ENCODE results near the gene NTRK3. TPM values are rescaled to one million over a fixed set of nuclear protein-coding genes. Genes with fewer than 3 reads are reported as not detected.
"Not testable (repeated sequence)": the region's sequence is repeated elsewhere in the genome, so short reads cannot be mapped to it uniquely, and the experiment has no call there.

Gene NTRK3
- total RNA-seq, 1 experiment from 2014 or later: 1.3 TPM

- DNase-seq (ENCODE audit: low read depth): not testable (repeated sequence)
Observed at GRCh38 chr15:88033421-88033820, 223.1 kb downstream of the NTRK3 start.

- peak; percentile 65 for DNase-seq (ENCODE audit: low read depth)
Observed at GRCh38 chr15:88032787-88033186, 223.8 kb downstream of the NTRK3 start.

- DNase-seq (ENCODE audit: low read depth): peak; percentile 44
Observed at GRCh38 chr15:88031461-88031860, 225.1 kb downstream of the NTRK3 start.

GRCh38 chr15:88029696-88030095 is 226.8 kb downstream of the NTRK3 start:
- peak; percentile 60 for DNase-seq (ENCODE audit: low read depth)

GRCh38 chr15:88028024-88028423 is 228.5 kb downstream of the NTRK3 start:
- DNase-seq (ENCODE audit: low read depth): no peak

GRCh38 chr15:88023914-88024313 is 232.6 kb downstream of the NTRK3 start:
- no peak for DNase-seq (ENCODE audit: low read depth)

DNA sequence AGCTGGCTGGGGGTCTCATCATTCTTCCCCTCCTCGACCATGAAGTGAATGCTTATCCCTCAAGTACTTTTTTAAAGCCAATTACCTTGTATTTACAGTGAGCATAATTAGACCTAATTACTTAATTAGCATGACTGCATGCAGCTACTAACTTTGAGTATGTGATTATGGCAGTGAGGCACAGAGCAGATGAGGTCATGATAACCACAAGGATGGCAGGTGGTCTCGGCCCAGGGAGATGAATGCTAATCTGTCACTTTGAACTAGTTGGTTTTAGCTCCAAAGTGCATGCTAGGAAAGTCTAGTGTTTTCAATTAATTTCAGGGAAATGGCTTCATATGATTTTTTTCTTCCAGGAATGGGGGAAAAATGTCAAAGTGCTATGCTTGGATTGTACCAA is 233.8 kb downstream of the NTRK3 start:
- DNase-seq (ENCODE audit: low read depth): no peak

- DNase-seq (ENCODE audit: low read depth): peak; percentile 28
Observed at GRCh38 chr15:88021601-88022000, 234.9 kb downstream of the NTRK3 start.

DNA sequence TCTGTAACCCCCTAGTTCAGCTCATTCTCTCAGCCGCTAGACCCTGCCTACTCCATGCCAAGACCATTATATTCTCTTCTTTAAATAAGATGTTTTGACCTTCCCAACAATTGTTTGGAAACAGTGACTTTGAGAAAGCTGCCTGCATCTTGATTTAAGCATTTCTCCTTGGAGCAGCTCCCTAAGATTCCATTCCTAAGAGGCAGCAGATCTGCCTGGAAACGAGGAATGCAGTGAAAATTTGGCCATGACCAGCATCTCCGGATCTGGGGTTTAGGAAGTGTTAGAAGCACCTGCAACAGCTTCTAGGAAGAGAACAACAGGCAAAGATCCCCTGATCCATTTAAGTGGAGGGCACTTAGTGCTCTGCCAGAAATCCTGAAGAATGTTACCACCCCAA is 235.7 kb downstream of the NTRK3 start:
- DNase-seq (ENCODE audit: low read depth): no peak

- DNase-seq (ENCODE audit: low read depth): no peak
Observed at GRCh38 chr15:88019656-88020055, 236.9 kb downstream of the NTRK3 start.

GRCh38 chr15:88018869-88019641 is 237.5 kb downstream of the NTRK3 start:
- peak; percentile 38 for DNase-seq (ENCODE audit: low read depth)

DNA sequence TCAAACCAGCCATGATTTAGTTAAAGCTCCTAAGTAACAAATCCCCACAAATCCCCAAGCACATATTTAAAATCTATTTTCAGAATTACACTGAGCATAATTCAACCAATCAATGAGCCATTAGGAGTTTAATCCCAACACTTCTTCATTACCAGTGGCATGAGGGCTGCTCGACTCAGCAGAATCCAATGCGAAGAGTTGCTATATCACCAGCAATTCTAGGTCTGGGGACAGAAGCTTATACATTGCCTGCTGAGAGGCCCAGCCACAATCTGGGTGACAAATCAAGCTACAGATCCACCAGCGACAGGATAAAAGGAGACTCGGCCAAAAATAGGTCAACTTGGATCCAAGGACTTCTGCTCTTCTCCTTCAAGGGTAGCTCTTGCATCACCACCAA is 238.8 kb downstream of the NTRK3 start:
- DNase-seq (ENCODE audit: low read depth): no peak

GRCh38 chr15:88016406-88016805 is 240.1 kb downstream of the NTRK3 start:
- DNase-seq (ENCODE audit: low read depth): no peak

- DNase-seq (ENCODE audit: low read depth): peak; percentile 14
Observed at GRCh38 chr15:88015228-88015860, 241.2 kb downstream of the NTRK3 start.

DNA sequence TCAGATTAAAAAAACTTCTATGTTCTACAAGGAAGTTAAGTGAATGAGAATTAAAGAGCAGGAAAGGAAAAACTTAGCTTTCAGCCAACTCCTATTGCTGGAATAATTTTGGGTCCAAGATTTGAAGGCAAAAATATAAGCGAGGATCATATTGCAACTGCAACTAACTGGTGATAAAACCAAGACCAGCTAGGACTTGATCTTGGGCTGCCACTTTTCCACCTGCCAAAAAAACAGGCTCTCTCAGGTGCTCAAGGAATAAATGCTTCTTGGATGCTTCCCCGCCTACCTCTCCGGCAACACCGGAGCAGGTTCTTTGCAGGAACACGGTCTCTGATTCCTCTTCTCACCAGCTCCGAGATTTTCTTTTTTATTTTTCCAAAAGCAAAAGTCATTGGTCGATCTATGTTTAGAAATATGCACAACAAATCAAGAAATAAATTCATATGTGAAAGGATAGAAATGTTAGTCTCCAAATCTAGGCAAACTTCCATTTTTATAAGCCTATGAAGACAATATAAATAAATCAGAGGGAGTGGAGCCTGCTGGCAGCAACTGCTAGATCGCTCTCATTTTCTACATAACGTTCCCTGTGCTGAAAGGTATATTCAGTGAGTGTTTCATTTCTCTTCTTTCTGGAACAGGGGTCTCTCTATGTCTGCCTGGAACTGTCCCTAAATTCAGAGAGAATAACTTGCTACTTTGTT is 241.9 kb downstream of the NTRK3 start:
- DNase-seq (ENCODE audit: low read depth): no peak

DNA sequence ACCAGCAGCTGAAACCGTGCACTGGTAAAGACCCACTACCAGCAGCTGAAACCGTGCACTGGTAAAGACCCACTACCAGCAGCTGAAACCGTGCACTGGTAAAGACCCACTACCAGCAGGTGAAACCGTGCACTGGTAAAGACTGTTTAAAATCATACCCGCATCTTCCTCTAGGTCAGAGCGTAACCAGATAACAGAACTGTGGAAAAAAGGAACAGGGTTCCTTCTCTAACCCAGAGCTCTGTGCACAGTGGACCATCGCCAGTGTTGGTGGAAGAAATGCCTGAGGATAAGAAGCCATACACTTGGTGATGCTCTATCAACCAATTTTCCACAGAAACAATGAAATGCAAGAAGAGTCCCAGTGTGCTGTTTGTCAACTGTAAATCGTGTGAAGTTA is 243.4 kb downstream of the NTRK3 start:
- DNase-seq (ENCODE audit: low read depth): no peak

GRCh38 chr15:88012688-88013087 is 243.9 kb downstream of the NTRK3 start:
- DNase-seq (ENCODE audit: low read depth): no peak

GRCh38 chr15:88012233-88012632 is 244.3 kb downstream of the NTRK3 start:
- DNase-seq (ENCODE audit: low read depth): no peak

DNA sequence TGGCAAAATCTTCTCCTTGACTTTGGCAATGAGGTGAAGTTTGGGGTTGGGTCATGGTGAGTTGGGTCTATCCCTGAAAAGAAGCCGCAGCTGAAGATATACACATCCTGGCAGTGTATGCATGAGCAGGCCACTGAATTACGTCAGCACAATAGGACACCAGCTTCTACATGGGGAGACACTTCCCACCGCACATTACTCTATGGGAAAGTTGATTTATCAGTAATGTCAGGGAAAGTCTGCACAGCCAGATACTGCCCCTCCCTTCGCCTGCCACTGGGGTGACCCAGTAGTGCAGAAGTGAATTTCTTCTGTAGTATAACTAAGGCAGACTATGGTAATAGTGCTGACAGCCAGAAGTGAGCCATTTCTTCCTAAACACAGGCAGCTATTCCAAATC is 245.0 kb downstream of the NTRK3 start:
- DNase-seq (ENCODE audit: low read depth): no peak

DNA sequence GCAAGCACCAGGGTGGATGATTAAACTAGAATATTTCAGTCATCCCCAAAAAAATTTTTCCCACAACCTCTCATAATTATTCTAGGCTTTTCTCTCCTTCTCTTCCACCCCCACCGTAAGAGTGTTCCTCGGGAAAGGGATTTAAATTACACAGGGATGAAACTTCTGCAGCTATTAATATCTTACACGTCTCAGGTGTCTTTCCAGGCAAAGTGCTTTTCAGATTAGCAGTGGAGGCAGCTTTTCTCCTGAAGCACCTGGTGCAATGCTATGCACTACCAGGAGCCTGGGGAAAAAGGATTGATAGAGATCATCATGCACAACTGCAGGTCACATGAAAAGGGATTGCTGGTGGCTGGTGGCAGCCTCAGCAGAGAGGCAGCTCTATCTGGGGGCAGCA is 250.4 kb downstream of the NTRK3 start:
- DNase-seq (ENCODE audit: low read depth): no peak

GRCh38 chr15:88004399-88004798 is 252.1 kb downstream of the NTRK3 start:
- no peak for DNase-seq (ENCODE audit: low read depth)

DNA sequence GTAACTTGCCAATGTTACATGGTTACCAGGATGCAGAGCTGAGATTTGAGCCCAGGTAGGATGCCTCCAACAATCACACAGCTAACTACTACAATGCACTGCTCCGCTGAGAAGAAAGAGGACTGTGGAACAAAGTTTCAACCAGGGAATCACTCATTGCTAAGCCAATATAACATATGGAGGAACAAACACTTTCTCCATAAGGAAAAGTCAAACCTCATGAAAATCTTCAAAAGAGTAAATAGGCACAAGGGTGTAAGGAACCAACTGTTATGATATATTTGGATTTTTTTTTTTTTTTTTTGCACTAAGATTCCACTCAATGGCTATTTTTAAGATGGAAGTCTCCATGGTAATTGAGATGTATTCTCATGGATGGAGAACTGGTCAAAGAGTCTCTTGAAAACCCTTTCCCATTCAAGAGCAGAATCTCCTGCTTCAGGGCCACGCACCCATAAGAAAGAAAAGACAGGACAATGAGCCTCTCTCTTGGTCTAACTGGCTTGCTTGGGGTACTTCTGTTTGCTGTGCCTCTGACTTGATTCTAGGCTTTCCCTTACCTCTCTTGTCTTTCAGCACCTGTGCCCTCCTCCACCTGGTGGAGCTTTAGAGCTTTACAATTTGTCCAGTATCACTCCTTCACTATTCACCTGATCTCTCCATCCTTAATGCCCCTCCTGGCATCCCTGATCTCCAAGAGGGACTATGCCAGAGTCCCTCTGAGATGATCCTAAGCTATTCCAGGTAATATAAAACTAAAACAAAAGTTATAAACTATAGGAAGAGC is 252.8 kb downstream of the NTRK3 start:
- DNase-seq (ENCODE audit: low read depth): no peak
